ENCODE results near the gene RASIP1. TPM values are rescaled to one million over a fixed set of nuclear protein-coding genes. Genes with fewer than 3 reads are reported as not detected.
A peak's percentile ranks its signal among the peaks of the same experiment; 100 is the strongest.
"Not testable (repeated sequence)": the region's sequence is repeated elsewhere in the genome, so short reads cannot be mapped to it uniquely, and the experiment has no call there.

Gene RASIP1
- total RNA-seq, 1 donor from 2014 or later = 3.3 TPM

DNA sequence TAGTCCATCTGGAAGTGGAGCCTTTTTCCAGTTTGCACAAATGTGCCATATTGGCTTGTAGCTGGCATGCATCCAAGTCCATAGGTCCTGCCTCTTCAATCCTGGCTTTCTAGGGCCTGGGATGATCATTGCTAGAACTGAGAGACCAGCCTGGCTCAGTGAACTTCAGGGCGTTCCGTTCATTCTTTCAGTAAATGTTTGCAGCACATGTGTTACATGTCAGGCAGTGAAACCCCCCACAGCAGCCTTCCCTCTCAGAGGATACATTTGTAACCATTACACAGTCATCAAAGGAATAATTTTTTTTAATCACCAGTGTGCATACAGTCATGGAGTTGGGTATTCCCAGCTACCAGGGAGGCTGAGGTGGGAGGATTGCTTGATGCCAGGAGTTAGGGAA lies 35.0 kb downstream of the RASIP1 start:
- DNase-seq = no peak

DNA sequence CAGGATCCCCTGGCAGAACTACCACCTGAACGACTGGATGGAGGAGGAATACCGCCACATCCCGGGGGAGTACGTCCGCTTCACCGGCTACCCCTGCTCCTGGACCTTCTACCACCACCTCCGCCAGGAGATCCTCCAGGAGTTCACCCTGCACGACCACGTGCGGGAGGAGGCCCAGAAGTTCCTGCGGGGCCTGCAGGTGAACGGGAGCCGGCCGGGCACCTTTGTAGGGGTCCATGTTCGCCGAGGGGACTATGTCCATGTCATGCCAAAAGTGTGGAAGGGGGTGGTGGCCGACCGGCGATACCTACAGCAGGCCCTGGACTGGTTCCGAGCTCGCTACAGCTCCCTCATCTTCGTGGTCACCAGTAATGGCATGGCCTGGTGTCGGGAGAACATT lies 37.1 kb downstream of the RASIP1 start:
- no peak for DNase-seq

DNA sequence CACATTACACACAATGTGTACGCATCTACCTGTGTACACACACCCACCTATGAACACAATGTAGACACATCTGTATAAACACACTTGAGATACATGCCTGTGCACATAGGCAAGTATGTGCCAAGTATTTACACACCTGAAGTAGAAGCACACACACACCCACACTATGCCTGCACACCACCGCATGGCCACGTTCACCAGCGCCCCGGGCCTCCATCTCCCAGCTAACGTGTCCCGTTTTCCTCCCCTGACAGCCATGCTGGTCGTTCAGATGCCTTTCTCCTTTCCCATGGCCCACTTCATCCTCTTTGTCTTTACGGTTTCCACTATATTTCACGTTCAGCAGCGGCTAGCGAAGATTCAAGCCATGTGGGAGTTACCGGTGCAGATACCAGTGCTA lies 37.7 kb downstream of the RASIP1 start:
- DNase-seq = no peak

DNA sequence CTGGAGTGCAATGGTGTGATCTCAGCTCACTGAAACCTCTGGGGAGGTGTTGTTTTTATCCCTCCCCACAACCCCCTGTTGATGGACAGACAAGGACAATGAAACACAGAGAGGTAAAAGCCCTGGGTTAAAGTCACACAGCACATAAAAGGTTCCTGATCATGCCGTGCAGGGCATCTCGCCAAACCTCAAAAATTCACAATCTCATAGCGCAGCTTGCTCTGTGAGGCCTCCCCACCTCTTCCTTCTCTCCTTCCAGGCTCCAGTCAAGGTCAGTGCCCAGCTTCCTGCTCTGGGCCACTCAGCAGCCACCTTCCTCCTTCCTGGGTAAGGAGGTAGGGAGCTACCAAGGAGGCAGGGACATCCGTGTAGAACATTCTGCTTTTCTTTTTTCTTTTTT lies 42.4 kb downstream of the RASIP1 start:
- no peak for DNase-seq

DNA sequence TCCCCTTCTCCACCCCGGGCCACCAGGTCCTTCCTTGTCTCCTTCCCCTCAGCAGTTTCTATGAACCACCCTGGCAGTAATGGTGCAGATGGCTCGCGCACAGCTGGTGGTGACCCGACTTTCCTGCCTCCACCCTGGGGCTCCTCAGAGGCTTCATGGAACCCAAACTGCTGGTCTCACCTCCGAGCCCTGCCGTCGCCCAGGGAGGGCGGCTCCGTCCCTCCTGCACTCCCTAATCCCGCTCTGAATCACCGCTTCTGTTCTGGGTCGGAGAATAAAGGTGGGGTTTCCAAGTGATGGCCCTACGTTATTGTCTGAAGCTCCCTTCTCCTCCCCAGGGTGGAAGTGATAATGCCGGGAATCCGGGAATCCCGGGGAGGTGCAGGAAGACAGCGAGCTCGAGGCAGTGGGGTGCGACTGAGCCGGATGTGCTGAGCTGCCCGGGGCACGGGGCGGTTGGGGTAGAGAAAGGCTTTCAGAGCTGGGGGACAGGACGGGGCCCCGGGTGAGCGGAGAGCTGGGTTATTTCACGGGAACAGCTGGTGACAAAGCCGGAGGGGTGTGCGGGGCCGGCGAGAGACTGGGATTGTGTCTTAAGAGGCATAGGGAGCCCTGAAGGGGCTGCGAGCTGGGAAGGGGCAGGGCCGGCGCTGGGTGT lies 43.9 kb downstream of the RASIP1 start:
- no peak for DNase-seq

DNA sequence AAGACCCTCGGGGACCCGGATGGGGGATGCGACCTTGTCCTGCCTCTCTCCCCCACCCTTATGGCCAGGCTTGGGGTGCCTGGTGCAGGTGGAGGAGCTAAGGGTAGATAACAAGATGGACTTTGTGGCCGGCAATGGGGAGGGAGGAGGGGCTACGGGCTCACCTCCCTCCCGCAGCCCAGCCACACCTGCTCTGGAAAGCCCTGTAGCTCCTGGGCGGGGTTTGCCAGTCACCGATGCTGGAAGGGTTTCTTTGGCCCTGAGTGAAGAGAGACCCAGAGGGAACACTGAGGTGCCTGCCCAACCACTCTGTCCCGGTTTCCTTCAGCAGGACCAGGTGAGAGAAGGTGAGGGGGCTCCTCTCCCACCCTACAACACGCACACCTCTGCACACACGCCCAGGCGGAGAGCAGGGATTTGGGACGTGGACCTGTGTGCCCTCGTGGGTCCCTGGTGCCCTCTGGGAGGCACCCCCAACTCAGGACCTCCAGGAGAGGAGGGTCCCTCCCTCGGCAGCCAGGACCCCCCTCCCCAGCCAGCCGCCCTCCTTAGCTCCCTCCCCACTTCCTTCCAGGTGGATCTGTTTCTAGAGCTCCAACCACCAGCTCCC lies 44.6 kb downstream of the RASIP1 start, which contains the start of gene FUT2:
TSS of gene FUT2 (plus strand) at position 229 of the 610 bp plus-strand sequence. CDS start 6,986 bp downstream, outside the sequence.
- no peak for DNase-seq

DNA sequence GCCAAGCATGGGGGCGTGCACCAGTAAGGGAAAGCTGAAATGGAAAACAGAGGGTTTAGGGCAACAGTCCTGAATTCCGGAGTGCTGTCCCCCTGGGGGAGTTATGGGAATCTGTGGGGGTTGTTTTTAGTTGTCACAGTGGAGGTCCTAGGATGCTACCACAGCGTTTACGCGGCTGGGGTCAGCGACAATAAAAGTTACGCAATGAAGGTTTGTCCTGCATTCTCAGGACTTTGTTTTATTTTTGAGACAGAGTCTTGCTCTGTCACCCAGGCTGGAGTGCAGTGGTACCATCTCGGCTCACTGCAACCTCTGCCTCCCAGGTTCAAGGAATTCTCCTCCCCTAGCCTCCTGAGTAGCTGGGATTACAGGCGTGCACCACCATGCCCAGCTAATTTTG lies 46.8 kb downstream of the RASIP1 start:
- not testable (repeated sequence) for DNase-seq

DNA sequence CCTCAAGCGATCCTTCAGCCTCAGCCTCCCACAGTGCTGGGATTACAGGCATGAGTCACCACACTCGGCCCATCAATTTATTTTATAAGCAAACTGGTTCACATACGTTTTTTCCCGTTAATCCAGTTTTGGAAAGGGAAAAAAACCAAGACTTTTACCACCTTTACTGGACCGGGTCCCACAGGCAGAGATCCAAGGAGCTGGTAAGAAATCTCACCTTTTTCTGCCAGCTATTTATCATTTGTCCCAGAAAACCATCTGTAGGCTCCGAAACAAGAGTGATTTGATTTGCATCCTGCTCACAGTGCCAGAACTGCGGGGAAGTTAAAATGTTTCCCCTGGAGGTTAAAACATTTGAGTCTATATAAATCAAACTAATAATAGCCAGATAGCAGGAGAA lies 51.0 kb downstream of the RASIP1 start:
- DNase-seq = no peak

DNA sequence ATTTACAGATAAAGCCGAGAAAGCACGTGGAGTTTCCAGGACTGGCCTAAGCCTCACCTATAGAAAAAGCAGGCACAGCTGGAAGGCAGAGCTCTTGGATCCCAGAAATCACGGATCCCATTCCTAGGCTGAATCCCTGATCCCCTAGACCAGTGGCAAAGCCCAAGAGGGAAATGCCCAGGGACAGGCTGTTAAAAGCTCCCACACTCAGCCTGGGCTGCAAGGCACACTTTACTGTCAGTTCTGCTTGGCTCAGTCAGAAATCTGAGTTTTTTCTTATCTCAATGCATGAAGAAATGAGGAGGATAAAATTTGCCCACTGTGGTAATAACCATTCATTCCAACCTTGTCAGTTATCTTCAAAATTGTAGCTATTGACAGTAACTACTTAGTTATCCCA lies 52.6 kb downstream of the RASIP1 start:
- DNase-seq = no peak

DNA sequence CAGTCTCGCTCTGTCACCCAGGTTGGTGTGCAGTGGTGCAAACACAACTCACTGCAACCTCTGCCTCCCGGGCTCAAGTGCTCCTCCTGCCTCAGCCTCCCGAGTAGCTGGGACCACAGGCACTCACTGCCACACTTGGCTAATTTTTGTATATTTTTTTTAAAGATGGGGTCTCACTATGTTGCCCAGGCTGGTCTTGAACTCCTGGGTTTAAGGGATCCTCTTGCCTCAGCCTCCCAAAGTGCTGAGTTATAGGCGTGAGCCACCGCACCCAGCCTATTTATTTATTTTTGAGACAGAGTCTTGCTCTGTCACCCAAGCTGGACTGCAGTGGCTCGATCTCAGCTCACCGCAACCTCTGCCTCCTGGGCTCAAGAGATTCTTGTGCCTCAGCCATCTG lies 53.8 kb downstream of the RASIP1 start:
- DNase-seq = not testable (repeated sequence)

DNA sequence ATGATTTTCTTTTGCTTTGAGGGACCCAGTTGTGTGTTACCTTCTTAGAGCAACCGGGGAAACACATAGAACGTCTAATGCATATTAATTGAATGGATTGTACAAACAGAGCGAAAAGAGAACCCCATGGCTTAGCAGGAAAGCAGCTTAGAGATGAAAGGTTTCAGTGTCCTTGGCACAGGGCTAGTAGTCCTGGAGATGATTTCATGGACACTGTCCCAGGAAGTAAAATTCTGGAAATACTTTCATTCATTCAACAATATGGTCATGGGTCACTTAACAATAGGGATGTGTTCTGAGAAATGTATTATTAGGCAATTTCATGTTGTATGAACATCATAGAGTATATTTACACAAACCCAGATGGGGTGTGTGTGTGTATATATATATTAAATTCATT lies 54.3 kb downstream of the RASIP1 start:
- DNase-seq = no peak

DNA sequence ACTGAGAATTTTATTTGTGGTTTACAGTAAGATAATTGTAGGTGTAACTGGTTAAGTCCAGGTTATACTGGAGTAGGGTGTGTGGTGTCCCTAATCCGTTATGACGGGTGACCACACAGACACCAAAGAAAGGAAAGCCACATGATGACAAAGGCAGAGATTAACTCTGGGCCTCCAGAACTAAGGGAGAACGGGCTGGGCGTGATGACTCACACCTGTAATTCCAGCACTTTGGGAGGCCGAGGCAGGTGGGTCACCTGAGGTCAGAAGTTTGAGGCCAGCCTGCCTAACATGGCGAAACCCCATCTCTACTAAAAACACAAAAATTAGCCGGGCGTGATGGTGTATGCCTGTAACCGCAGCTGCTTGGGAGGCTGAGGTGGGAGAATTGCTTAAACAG lies 54.8 kb downstream of the RASIP1 start:
- DNase-seq = no peak

DNA sequence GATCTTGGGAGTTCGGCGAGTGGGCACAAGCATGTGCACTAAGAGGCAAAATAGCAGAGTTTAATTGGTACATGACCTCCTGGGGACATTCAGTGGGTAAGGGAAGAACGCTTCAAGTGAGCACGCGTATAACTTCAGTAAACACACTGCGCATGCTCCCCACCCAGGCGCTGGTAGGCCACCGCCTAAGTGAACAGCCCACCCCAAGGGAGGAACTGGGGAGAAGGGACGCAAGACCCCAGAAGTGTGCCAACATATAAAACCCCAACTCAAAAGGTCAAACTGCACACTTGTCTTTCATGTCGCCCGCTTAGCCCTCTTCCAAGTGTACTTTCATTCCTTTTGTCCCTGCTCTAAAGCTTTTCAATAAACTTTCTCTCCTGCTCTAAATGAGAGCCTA lies 57.1 kb downstream of the RASIP1 start:
- peak; percentile 36 for DNase-seq

DNA sequence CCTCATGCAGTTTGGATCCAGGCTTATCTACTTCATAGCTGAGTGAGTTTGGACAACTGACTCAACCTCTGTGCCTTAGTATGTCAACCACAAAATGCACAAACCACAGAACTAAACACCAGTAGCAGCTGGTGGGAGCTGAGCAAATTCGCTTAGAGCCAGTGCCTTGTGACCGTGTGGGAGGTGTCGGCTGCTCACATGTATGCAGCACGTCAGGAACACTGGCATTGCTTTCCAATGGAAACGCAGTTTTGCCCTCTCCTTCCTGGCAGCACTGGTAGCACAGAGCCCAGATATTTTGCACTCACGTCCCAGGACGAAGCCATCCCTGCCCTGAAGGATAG lies 59.3 kb downstream of the RASIP1 start:
- peak; percentile 70 for DNase-seq

DNA sequence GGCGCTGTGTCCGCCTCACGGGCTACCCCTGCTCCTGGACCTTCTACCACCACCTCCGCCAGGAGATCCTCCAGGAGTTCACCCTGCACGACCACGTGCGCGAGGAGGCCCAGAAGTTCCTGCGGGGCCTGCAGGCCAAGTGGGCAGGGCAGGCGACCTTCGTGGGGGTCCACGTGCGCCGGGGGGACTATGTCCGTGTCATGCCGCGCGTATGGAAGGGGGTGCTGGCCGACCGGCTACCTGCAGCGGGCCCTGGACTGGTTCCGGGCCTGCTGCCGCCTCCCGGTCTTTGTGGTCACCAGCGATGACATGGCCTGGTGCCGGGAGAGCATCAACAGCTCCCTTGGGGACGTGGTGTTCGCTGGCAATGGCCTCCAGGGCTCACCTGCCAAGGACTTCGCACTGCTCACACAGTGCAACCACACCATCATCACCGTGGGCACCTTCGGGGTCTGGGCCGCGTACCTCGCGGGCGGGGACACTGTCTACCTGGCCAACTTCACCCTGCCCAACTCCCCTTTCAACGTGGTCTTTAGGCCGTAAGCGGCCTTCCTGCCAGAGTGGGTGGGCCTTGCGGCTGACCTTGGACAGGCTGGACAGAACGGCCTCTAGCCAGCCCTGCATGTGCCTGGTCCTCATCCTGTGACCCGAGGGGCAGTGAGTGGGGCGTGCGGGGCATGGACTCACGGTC lies 59.8 kb downstream of the RASIP1 start:
- no peak for DNase-seq

DNA sequence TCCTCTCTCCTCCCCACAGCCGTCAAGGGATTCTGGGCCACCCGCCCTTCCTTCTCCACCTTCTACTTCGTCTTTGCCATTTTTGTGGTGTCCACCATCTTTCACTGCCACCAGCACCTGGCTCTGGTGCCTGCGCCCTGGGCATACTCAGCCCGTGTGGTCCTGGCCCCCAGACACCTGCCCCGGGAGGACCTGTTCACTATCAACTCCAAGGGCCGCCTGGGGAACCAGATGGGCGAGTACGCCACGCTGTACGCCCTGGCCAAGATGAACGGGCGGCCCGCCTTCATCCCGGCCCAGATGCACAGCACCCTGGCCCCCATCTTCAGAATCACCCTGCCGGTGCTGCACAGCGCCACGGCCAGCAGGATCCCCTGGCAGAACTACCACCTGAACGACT lies 60.4 kb downstream of the RASIP1 start:
- DNase-seq = not testable (repeated sequence)

DNA sequence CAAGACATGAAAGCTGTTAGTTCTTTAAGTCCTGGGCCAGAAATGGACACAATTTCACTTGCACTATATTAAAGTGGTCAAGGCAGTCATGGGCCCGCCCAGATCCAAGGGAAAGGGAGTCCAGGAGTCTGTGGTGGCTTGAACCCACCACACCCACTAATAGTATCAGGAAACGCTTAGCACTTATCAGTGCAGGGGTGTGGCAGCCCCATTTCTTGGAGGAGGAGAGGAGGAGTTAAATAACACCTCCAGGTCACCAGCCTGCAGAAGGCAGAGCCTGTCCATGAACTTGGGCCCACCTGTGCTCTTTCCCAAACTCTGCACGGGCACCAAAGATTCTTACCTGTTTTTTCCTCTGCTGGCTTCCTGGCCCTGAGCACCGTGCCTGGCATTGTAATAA lies 62.2 kb downstream of the RASIP1 start:
- no peak for DNase-seq

DNA sequence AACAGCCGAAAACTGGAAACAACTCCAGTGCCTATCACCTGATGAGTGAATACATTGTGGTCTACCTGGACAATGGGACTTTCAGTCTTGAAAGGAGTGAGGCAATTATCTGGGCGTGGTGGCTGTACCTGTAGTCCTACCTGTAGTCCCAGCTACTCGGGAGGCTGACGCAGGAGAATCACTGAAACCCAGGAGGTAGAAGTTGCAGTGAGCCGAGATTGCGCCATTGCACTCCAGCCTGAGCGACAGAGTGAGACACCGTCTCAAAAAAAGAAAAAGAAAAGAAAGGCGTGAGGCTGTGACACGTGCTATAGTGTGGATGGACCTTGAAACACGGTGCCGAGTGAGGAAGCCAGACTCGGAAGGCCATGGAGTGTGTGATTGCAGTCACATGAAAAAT lies 63.5 kb downstream of the RASIP1 start:
- no peak for DNase-seq

DNA sequence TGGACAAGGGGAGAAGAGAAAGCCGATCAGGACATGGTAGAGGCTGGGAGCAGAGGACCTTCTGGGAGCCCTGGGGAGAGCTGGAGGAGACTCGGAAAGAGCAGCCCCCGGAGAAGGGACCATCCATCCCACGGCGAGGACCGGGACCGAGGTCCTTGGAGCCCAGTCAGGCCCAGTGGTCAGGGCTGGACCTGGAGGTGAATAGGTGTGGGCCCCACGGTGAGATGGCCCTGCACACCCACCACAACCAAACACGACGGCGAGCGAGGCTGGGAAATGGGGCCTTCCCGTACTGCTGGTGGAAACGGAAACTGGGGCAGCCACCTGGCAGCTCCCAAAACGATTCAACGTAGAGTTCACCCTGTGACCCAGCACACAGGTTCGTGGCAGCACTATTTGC lies 63.9 kb downstream of the RASIP1 start:
- no peak for DNase-seq

DNA sequence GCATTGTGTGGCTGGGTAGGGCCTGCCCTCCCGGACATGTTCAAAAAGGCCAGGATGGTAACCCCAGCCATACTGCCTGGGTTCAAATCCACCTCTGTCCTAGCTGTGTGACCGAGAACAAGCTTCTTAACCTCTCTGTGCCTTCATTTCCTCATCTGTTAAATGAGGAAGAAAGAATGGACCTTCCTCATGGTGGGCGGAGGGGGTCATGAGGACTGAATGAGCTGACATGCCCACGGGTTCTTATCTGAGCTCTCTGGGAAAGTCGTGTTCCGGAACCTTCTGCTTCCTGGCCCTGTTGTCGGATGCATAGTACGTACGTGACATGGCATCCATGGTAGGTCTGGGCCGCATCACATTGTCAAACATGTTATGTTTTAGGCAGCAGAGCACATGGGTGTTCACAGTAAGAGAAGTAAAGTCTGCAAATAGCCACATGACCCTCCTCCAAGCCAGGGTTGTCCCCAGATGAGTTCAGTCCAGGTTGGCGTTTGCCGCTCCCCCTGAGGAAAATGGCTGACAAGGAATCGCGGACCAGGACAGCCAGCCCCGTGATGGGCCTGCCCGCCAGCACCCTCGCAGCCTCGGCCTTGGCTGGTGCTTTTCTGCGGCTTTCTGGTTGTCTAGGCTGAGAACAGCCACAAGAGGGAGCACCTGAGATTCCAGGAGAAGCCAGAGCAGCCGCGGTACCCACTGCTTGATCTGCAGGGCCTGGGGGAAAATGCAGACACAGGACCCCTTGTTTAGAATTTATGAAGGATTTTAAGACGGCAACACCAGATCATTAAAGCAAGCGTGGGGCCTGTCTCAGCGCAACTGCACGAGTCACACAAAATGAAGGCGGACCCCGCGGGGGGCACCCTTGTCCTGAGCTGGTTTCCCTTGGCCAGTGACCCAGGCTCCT lies 65.2 kb downstream of the RASIP1 start:
- peak; percentile 69 for DNase-seq

DNA sequence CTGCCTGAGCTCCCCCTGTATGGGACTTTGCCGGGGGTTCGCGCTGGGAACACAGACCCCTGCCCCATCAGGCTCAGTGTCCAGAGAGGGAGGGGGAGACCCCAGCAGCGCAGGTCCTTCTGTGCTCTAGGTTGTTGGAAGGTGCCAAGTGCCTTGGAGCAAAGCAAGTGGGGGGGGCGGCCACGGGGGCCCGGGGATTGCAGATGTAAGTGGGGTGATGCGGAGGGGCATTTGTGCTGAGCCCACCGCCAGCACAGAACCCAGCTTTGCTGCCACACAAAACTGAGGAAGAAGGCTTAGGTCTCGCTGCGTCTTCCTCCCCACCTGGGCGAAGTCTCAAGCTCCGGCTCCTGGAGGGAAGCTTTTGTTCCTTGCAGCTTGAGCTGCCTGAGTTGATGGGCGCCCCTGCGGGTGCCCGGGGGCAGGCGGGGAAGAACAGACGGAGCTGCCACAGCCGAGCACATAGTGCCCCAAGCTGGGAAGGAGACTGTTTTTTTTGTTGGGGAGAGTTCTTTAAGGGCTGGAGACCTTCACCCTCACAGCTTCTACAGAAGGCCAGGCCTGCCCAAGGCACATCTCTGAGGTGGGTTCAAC lies 66.1 kb downstream of the RASIP1 start:
- DNase-seq = no peak

DNA sequence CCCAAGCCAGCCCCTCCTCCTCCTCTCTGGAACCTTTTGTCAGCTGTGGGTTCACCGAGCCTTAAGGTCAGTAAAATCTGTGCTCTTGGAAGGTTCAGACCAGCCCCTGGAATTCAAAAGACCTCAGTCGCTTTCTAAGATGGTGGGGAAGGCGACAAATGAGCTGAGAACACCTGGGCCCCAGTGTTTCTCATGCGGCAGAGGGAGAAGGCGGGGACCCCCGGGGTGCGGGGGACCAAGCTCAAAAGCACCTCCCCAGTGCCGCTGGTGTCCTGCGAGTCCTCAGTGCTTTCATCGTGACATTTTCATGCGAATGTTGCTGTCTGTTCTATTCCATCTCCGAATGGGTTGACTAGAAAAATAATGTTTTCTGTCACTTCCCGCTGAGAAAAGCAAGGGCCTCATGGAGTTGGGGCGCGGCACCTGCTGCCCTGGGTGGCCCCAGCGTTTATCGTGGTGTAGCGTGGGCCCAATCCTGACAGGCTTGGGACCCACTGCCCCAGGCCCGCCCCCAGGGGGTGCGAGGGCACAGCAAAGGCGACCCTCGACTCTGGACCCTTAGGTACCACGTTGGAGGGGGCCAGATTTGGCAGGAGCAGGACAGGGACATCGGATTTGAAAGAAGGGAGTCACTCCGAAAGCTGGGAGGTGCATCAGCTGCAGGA lies 66.8 kb downstream of the RASIP1 start:
- no peak for DNase-seq

Data from occipital lobe (tissue), 2 donors.